HG03378 (cell line): ENCODE measurements around the gene TATDN2.

ENCODE experiments used
- ATAC-seq: cut with Tn5 transposase; IDR thresholded peaks from one replicate; pipeline ENCODE4 v1.9.1; 2021; ENCODE audit warnings: mild to moderate bottlenecking, moderate library complexity; ENCODE audit not compliant: unreplicated experiment

Gene TATDN2

GRCh38 chr3:10315771-10316344 is 67.6 kb downstream of the TATDN2 start:
- ATAC-seq, result no peak

GRCh38 chr3:10317311-10317960 is 69.2 kb downstream of the TATDN2 start:
- ATAC-seq, result no peak

- ATAC-seq, result no peak
Measured at GRCh38 chr3:10317961-10318350, 69.7 kb downstream of the TATDN2 start.

- no peak for ATAC-seq
Measured at GRCh38 chr3:10319251-10319650, 71.0 kb downstream of the TATDN2 start.

- no peak for ATAC-seq
Measured at GRCh38 chr3:10319804-10320203, 71.5 kb downstream of the TATDN2 start.

- no peak for ATAC-seq
Measured at GRCh38 chr3:10320320-10320677, 72.0 kb downstream of the TATDN2 start.

GRCh38 chr3:10321630-10322351 is 73.5 kb downstream of the TATDN2 start:
- ATAC-seq, result no peak

- ATAC-seq, result no peak
Measured at GRCh38 chr3:10322352-10322710, 74.1 kb downstream of the TATDN2 start.

GRCh38 chr3:10327592-10327991 is 79.3 kb downstream of the TATDN2 start:
- ATAC-seq, result no peak

GRCh38 chr3:10328460-10329071 is 80.3 kb downstream of the TATDN2 start:
- no peak for ATAC-seq

GRCh38 chr3:10329495-10330015 is 81.3 kb downstream of the TATDN2 start:
- ATAC-seq, result no peak

- ATAC-seq, result no peak
Measured at GRCh38 chr3:10330319-10330718, 82.1 kb downstream of the TATDN2 start.
